SK-N-SH (cell line): Measurements from ENCODE around the gene HMHB1. TPM values are rescaled to one million over a fixed set of nuclear protein-coding genes. Genes with fewer than 3 reads are reported as not detected.

Source experiments
- CTCF ChIA-PET: fragments of 300-600, 350-600 bp; formaldehyde crosslinking; extraction: SDS; loops from one replicate; lab custom pipeline; 2021; lab: Yijun Ruan, JAX
- POLR2A ChIA-PET: fragments of 350-600 bp; sonication (Branson Sonifier 250); formaldehyde crosslinking; extraction: SDS; loops from one replicate; lab custom pipeline; 2020; ENCODE audit warnings: antibody characterized with exemption, inconsistent platforms; lab: Yijun Ruan, JAX
- DNase-seq: peaks from one replicate; pipeline ENCODE4 v3.0.0; 2012
- H2AFZ ChIP-seq: fragments of 200-600 bp; sonication (generic); 2 replicates; pipeline ENCODE4 v1.8.1; 2016; ENCODE audit warnings: antibody characterized with exemption, mild to moderate bottlenecking, low read depth
- H3F3A ChIP-seq: fragments of 200-600 bp; sonication (generic); replicated peaks from 2 replicates; pipeline ENCODE3; 2016; ENCODE audit warnings: antibody characterized with exemption, mild to moderate bottlenecking; ENCODE audit not compliant: insufficient read depth
- H3K27ac ChIP-seq, 2 experiments: fragments of 200-500 bp in 1 of 2; fragments of 200-600 bp in 1 of 2; sonication (Bioruptor generic) in 1 of 2; sonication (generic), shearing (Covaris generic) in 1 of 2; 2 replicates each; pipeline versions ENCODE4 v1.5.1 to v1.6.1; 2014 to 2016; ENCODE audit warnings: low read depth in 2 of 2, inconsistent platforms in 1 of 2, low read length in 1 of 2, mild to moderate bottlenecking in 1 of 2, mixed read lengths in 1 of 2
- H3K27me3 ChIP-seq: fragments of 200-600 bp; sonication (generic), shearing (Covaris generic); 2 replicates; pipeline ENCODE4 v1.6.1; 2016; ENCODE audit warnings: mixed run types; ENCODE audit not compliant: insufficient read depth
- H3K36me3 ChIP-seq, 2 experiments: fragments of 200-500 bp in 1 of 2; fragments of 200-600 bp in 1 of 2; sonication (Bioruptor generic) in 1 of 2; sonication (generic) in 1 of 2; replicated peaks in 1 of 2; 2 replicates each; pipeline versions ENCODE3 to v1.5.1; 2014 to 2016; ENCODE audit warnings: low read length in 1 of 2, mild to moderate bottlenecking in 1 of 2; ENCODE audit not compliant: insufficient read depth in 2 of 2, control insufficient read depth in 1 of 2
- H3K4me1 ChIP-seq, 2 experiments: fragments of 200-500 bp in 1 of 2; fragments of 200-600 bp in 1 of 2; sonication (Bioruptor generic) in 1 of 2; sonication (generic), shearing (Covaris generic) in 1 of 2; 2 replicates each; pipeline versions ENCODE4 v1.5.1 to v1.6.1; 2014 to 2016; ENCODE audit warnings: low read depth in 1 of 2, low read length in 1 of 2, mixed run types in 1 of 2; ENCODE audit not compliant: insufficient read depth in 2 of 2, control insufficient read depth in 1 of 2
- H3K4me2 ChIP-seq: fragments of 200-600 bp; sonication (generic), shearing (Covaris generic); 2 replicates; pipeline ENCODE4 v1.6.1; 2017; ENCODE audit warnings: mixed run types
- H3K4me3 ChIP-seq, 2 experiments: fragments of 200-500 bp in 1 of 2; fragments of 200-600 bp in 1 of 2; sonication (Bioruptor generic) in 1 of 2; sonication (generic), shearing (Covaris generic) in 1 of 2; 2 replicates each; pipeline versions ENCODE4 v1.5.1 to v1.8.1; 2014 to 2016; ENCODE audit warnings: low read depth in 2 of 2, inconsistent platforms in 1 of 2, low read length in 1 of 2, mild to moderate bottlenecking in 1 of 2, mixed read lengths in 1 of 2, moderate library complexity in 1 of 2
- H3K79me2 ChIP-seq: fragments of 200-600 bp; sonication (generic); 2 replicates; pipeline ENCODE4 v1.8.1; 2017; ENCODE audit warnings: mild to moderate bottlenecking; ENCODE audit not compliant: insufficient read depth
- H3K9ac ChIP-seq: fragments of 200-600 bp; sonication (generic); 2 replicates; pipeline ENCODE4 v1.6.1; 2017; ENCODE audit warnings: mixed run types
- H3K9me2 ChIP-seq: fragments of 200-600 bp; sonication (generic); 2 replicates; pipeline ENCODE4 v1.6.1; 2017; ENCODE audit warnings: mixed run types
- H3K9me3 ChIP-seq: fragments of 200-600 bp; sonication (generic); 2 replicates; pipeline ENCODE4 v1.6.1; 2017; ENCODE audit warnings: mixed run types, mild to moderate bottlenecking, moderate library complexity
- H4K20me1 ChIP-seq: fragments of 200-600 bp; sonication (generic); 2 replicates; pipeline ENCODE4 v1.6.1; 2017; ENCODE audit warnings: mild to moderate bottlenecking, mixed run types; ENCODE audit not compliant: insufficient read depth
- ELF1 ChIP-seq: IDR thresholded peaks from 2 replicates; pipeline ENCODE4 v1.4.0; 2012
- EZH2phosphoT487 ChIP-seq: fragments of 200-600 bp; sonication (generic); IDR thresholded peaks from 2 replicates; pipeline ENCODE4 v1.6.1; 2017; ENCODE audit warnings: low read depth, mixed run types, mild to moderate bottlenecking, antibody characterized with exemption, moderate library complexity, borderline replicate concordance
- FOSL2 ChIP-seq: IDR thresholded peaks from 2 replicates; pipeline ENCODE4 v1.4.0; 2012; ENCODE audit warnings: low read depth, mild to moderate bottlenecking, moderate library complexity, borderline replicate concordance
- FOXJ3 ChIP-seq: sonication (generic); formaldehyde crosslinking; IDR thresholded peaks from 2 replicates; pipeline ENCODE4 v1.5.1; 2020; ENCODE audit warnings: mild to moderate bottlenecking, missing genetic modification reagents
- FOXM1 ChIP-seq: IDR thresholded peaks from 2 replicates; pipeline ENCODE4 v1.4.0; 2012; ENCODE audit warnings: low read depth, mild to moderate bottlenecking
- GATA2 ChIP-seq: sonication (generic); formaldehyde crosslinking; IDR thresholded peaks from 2 replicates; pipeline ENCODE4 v1.5.0; 2020; ENCODE audit warnings: mild to moderate bottlenecking, missing genetic modification reagents
- POLR2AphosphoS5 ChIP-seq: IDR thresholded peaks from 2 replicates; pipeline ENCODE4 v1.6.1; 2012; ENCODE audit warnings: low read depth, low read length
- RAD21 ChIP-seq: IDR thresholded peaks from 2 replicates; pipeline ENCODE4 v1.6.1; 2012; ENCODE audit warnings: mild to moderate bottlenecking, low read length
- RCOR1 ChIP-seq: fragments of 150-350 bp; IDR thresholded peaks from 2 replicates; pipeline ENCODE4 v1.6.1; 2017; ENCODE audit warnings: antibody characterized with exemption, low read length
- REST ChIP-seq: IDR thresholded peaks from 2 replicates; pipeline ENCODE4 v1.6.1; 2012; ENCODE audit warnings: mild to moderate bottlenecking, low read depth, low read length, moderate library complexity
- RFX5 ChIP-seq: IDR thresholded peaks from 2 replicates; pipeline ENCODE4 v1.6.1; 2012; ENCODE audit warnings: mild to moderate bottlenecking, improper control_type of control experiment, low read length
- SMC3 ChIP-seq: IDR thresholded peaks from 2 replicates; pipeline ENCODE4 v1.6.1; 2012; ENCODE audit warnings: low read depth, low read length, improper control_type of control experiment
- TEAD4 ChIP-seq: IDR thresholded peaks from 2 replicates; pipeline ENCODE4 v1.4.0; 2012; ENCODE audit warnings: mild to moderate bottlenecking, borderline replicate concordance; ENCODE audit not compliant: insufficient read depth
- USF1 ChIP-seq: IDR thresholded peaks from 2 replicates; pipeline ENCODE4 v1.4.0; 2012; ENCODE audit warnings: low read depth, borderline replicate concordance
- WGBS: methylation state at CpG from one replicate; pipeline ENCODE4 v1.1.6; 2017; ENCODE audit warnings: low lambda C conversion rate; 5-methylcytosine and 5-hydroxymethylcytosine counted together
- polyA plus RNA-seq, 3 experiments: library from polyadenylated mRNA; depleted of rRNA; stranded (reverse); fragments of >200 nt; gene quantifications; 2 replicates each; pipeline ENCODE4 v1.2.3, GENCODE V29; 2012
- TF ChIP-seq, protein P1 (sequence below): fragments of 150-350 bp; IDR thresholded peaks from 2 replicates; pipeline ENCODE4 v1.6.1; 2016; ENCODE audit warnings: mild to moderate bottlenecking, low read depth, low read length

The HMHB1 gene
- polyA plus RNA-seq, 1 of the 3 experiments (the other 2 are of a cell fraction), result not detected

GRCh38 chr5:143791848-143792731 is 19.9 kb upstream of the HMHB1 start:
- Histone ChIP-seq H3K4me3 (no peak overlapping the region; a peak in 1 of 4 replicates), H3K27me3 (no peaks in the 10 kb centered on the region), H3K9ac (no peak overlapping the region), H3K9me3 (no peaks in the 10 kb centered on the region), H3K9me2 (no peaks in the 10 kb centered on the region), H3K4me1 (peaks cover 0 to 9% of the 10 kb centered on the region in 2 experiments; a peak in 1 of 4 replicates), H3K4me2 (0 out of 2 replicates have a peak overlapping the region, but pooled peaks have one; percentile 3), H3K36me3 (no peaks in the 10 kb centered on the region), H4K20me1 (no peaks in the 10 kb centered on the region), H3K79me2 (no peaks in the 10 kb centered on the region), H3F3A (no peaks in the 10 kb centered on the region), H3K27ac (no peak overlapping the region), H2AFZ (peak overlapping the region; percentile 43; the same call in 1 of the 2 replicates)
- TF ChIP-seq FOSL2, result no peak
- TF ChIP-seq, protein P1, sequence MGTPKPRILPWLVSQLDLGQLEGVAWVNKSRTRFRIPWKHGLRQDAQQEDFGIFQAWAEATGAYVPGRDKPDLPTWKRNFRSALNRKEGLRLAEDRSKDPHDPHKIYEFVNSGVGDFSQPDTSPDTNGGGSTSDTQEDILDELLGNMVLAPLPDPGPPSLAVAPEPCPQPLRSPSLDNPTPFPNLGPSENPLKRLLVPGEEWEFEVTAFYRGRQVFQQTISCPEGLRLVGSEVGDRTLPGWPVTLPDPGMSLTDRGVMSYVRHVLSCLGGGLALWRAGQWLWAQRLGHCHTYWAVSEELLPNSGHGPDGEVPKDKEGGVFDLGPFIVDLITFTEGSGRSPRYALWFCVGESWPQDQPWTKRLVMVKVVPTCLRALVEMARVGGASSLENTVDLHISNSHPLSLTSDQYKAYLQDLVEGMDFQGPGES, result no peak
- no peak for TF ChIP-seq GATA2 (CRISPR knock-in tag)
- no peak for TF ChIP-seq EZH2phosphoT487
- TF ChIP-seq FOXJ3 (CRISPR knock-in tag), result no peak
- TF ChIP-seq REST, result no peak
- no peak for TF ChIP-seq RCOR1
- TF ChIP-seq FOXM1, result no peak
- no peak for TF ChIP-seq TEAD4
- no peak for TF ChIP-seq ELF1
- TF ChIP-seq POLR2AphosphoS5, result no peak
- TF ChIP-seq USF1, result no peak
- no peak for TF ChIP-seq RFX5
- TF ChIP-seq RAD21, result no peak
- TF ChIP-seq SMC3, result no peak
- DNase-seq, result no peak
- 83% methylated on average over 10 of the region's 10 CpGs for WGBS
- CTCF ChIA-PET, result no interaction called here
- POLR2A ChIA-PET, result no interaction called here
